ENCODE measurements around the gene RSPO1.

DNA sequence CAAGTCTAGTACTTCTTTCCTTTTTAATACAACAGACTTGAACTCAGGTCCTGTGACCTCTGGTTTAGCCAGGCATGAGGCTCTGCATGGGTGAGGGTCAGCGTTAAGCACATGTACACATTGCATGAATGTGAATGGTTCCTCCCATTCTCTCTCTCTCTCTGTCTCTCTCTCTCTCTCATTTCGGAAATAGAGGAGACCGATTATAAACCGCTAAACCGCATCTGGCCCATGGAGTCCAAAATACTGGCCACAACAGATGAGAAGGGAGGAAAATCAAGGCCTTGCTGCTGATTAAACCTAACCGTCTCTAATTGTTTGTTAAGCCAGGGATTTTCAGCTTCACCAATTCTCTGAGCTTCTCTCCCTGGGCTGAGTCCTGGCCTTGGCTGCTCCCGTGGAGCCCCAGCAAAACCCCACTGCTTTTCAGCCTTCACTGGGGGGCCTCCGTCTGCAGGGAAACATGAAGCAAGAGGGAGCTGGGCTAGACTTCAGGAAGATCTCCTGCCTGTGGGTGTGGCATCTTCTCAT, 6.6 kb downstream of the RSPO1 start:
- no peak for TF ChIP-seq POLR2A (IDR thresholded peaks at IDR 0.05; ENCODE audit: low read length)
- no peak for TF ChIP-seq GATA1 (IDR thresholded peaks at IDR 0.05; ENCODE audit: low read depth, low read length)

Measured in erythroblast (primary cell).